ENCODE measurements around the gene SPATA20. TPM values are rescaled to one million over a fixed set of nuclear protein-coding genes. Genes with fewer than 3 reads are reported as not detected.

Gene SPATA20
- polyA plus RNA-seq, 3 donors = 47.6 to 52.7 (median 48.4) TPM

DNA sequence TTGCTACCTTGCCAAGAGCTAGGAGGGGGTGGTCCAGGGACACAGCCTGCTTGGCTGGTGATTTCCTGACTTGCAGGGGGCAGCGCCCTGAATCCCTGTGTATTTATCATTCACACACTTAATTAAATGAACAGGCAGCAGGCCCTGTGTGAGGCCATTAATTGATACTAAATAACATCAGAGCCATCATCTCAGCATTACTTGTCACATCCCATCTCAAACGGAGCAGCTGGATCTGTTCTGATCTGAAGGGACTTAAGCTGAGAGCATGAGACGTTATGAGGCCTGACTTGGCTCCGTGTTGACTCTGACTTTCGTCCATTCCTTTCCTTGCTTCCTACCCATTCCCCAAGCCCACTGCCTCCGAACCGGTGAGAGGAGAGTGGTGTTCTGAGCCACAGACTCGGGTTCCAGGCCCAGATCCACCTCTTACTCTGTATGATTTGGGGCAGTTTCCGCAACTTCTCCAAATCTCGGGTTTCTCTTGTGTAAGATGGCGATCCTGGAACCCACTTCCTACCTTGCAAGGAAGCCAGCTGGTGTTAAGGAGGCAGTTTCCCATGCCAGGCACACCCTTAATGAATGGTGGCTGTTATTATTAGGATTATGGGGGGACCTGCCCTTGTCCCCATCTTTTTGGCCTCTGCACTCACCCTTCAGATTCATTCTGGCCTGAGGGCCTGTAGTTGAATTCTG is 47.3 kb downstream of the SPATA20 start:
- DNase-seq (ENCODE audit: low read depth in 3 of 3, low spot score in 2 of 3) = no peak

DNA sequence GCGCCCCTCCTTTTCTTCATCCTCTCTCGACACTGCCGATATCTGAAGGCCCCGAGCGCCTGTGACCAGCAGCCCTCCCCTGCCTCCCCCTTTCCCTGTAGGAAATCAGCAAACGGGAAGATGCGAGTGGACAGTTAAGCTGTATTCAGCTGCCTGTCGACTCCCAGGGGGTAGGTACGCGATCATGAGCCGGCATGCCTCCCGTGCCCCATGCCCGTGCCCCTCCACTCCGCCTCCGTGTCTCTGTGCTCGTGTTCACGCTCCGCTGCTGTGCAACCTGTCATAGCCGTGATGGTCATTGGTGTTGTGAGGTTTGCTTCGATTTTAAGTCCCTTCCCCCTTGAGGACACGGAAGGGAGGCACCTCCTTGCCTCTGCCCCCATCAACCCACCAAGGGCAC is 47.9 kb downstream of the SPATA20 start:
- no peak for DNase-seq (ENCODE audit: low read depth in 3 of 3, low spot score in 2 of 3)

DNA sequence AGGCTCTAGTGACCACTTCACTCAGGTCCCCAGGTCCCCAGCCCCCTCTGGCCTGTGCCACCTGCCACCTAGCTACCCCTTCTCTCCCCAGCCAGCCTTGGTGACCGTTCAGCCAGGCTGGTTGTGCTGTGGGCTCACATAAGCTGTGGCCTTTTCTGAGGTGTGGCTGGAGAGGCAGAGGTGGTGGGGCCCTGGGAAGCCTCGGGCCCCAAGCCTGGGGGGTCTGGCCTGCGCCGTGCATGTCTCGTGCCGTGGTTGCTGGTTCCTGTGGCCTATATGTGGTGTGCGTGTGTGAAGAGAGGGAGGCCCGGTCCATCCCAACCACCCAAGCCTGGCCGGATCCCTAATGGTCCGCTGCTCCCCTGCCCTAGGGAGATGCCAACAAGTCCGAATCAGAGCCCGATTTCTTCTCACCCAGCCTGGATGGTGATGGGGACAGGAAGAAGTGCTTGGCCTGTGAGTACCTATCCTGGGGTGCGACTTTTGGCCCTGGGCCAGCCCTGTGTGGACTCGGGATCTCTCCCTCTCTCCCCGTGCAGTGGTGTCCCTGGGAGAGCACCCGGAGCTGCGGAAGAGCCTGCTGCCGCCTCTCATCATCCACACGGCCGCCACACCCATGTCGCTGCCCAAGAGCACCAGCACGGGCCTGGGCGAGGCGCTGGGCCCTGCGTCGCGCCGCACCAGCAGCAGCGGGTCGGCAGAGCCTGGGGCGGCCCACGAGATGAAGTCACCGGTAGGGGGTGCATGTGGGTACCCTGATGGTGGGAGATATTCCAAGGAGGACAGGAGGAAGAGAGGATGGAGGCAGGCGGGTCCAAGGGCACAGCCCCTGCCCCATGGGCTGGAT is 49.4 kb downstream of the SPATA20 start:
- no peak for DNase-seq (ENCODE audit: low read depth in 3 of 3, low spot score in 2 of 3)

DNA sequence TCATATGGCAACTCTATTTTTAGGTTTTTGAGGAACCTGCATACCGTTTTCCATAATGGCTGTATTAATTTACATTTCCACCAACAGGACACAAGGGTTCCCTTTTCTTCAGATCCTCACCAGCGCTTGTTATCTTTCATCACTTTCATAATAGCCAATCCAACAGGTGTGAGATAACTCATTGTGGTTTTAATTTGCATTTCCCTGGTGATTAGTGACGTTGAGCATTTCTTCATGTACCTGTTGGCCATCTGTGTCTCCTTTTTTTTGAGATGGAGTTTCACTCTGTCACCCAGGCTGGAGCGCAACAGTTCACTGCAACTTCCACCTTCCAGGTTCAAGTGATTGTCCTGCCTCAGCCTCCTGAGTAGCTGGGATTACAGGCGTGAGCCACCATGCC is 51.5 kb downstream of the SPATA20 start:
- no peak for DNase-seq (ENCODE audit: low read depth in 3 of 3, low spot score in 2 of 3)

DNA sequence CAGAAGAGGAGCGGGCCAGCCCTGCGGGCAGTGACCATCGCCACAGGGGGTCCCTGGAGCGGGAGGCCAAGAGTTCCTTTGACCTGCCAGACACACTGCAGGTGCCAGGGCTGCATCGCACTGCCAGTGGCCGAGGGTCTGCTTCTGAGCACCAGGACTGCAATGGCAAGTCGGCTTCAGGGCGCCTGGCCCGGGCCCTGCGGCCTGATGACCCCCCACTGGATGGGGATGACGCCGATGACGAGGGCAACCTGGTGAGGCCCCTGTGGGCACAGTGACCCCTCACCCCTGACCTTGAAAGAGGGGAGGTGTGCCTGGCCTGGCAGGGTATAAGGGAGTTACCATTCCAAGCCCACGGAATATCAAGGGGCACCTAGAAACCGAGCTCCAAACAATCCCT is 52.6 kb downstream of the SPATA20 start:
- DNase-seq (ENCODE audit: low read depth in 3 of 3, low spot score in 2 of 3) = no peak

DNA sequence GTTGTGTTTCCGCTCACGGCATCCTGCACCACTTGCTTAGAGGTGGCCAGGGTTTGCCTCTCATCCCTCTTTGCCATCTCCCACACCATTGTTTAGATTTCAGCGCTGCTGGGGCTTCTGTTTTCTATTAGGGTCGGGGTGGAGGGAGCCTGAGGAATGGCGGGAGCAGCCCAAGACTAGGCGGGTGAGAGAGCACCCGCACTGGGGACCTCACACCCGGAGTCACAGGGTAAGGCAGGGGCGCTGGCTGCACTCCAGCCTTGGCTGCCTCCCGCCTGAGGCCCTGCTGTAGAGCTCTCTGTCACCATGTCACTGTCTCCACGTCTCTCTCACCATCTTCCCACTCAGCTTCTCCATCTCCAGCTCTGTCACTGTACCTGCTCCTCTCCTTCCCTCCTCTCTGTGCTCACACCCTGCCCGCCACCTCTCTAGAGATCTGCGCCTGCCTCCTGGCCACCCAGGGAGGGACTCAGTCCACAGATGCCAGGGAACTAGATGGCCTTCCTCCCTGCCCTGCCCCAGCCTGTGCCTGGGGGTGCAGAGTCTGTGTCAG is 54.9 kb downstream of the SPATA20 start:
- no peak for DNase-seq (ENCODE audit: low read depth in 3 of 3, low spot score in 2 of 3)

DNA sequence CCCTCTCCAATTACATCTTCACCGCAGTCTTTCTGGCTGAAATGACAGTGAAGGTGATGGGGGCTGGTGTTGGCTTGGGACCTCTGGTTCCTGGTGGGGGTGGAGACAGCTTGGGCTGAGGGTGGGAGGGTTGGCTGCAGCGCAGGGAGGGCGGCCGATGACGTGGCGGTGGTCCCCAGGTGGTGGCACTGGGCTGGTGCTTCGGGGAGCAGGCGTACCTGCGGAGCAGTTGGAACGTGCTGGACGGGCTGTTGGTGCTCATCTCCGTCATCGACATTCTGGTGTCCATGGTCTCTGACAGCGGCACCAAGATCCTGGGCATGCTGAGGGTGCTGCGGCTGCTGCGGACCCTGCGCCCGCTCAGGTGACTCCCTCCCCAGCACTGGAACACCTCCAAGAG is 55.9 kb downstream of the SPATA20 start:
- DNase-seq (ENCODE audit: low read depth in 3 of 3, low spot score in 2 of 3) = no peak

DNA sequence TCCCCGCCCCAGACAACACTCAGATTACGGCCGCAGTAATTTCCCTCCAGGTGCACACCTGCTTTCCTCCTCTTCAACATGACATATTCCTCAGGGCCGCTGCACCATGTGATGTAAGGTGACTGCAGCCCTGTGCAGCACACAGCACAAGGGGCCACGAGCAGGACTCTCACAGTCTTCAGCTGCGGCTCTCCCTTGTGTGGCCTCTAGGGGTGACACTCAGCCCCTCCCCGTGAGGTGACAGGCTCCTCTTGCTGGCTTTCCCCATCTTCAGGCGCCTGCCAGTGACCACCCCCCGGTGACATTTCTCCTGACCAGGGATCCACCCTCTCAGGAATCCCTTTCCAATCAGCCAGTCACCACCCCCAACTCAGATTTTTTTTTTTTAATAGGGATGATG is 56.4 kb downstream of the SPATA20 start:
- no peak for DNase-seq (ENCODE audit: low read depth in 3 of 3, low spot score in 2 of 3)

DNA sequence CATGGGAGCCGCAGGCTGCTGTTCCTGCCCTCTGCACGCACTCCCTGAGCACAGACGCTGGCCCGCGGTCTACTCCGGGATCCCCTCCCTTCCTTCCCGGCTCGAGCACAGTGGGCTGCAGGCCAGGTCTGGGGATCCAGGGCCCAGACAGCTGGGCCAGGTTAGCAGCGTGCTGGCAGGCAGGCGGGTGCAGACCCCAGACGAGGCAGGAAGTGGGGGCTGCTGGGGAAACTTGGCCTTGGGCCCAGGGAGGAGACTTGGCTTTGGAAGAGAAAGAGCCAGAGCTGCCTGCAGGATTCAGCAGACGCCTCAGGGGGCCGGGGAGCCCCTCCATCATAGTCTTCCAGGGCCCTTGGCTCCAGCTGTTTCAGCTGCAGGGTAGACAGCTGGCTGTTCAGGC is 57.5 kb downstream of the SPATA20 start:
- peak in 2 of 3 donors; percentile 67 to 74 for DNase-seq (ENCODE audit: low read depth in 3 of 3, low spot score in 2 of 3)

DNA sequence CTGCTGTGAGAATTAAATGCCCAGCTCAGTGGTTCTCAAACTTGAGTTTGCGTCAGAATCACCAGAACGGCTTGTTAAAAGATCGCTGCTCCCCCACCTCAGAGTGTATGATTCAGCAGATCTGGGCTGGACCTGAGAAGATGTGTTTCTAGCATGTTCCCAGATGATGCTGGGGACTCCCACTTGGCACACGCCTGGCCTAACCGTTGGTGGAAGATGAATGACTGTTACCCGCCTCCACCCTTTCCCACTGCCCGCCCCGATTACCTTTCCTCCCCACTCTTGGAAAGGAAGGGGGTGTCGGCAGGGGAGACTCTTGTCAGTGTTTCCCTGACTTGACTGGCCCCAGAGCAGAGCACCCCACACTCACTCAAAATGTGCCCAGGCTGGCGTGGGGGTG is 58.5 kb downstream of the SPATA20 start:
- DNase-seq (ENCODE audit: low read depth in 3 of 3, low spot score in 2 of 3) = no peak

Other genes with a start within 250 kb of the SPATA20 start
- 10 to 100 TPM; 15.5 to 16.7 (median 15.8) TPM for gene XYLT2, start 201.0 kb upstream of the SPATA20 start, polyA plus RNA-seq (ENCODE audit: insufficient read length in 3 of 3)
- 10 to 100 TPM; 70.7 to 81.5 (median 80.0) TPM for gene MRPL27, start 174.0 kb upstream of the SPATA20 start, polyA plus RNA-seq (ENCODE audit: insufficient read length in 3 of 3)
- 1 to 10 TPM; 7.1 to 9.4 (median 8.5) TPM for gene EME1, start 173.9 kb upstream of the SPATA20 start, polyA plus RNA-seq (ENCODE audit: insufficient read length in 3 of 3)
- gene LRRC59, start 149.7 kb upstream of the SPATA20 start, polyA plus RNA-seq (ENCODE audit: insufficient read length in 3 of 3) = 10 to 100 TPM; 60.9 to 64.9 (median 64.6) TPM
- gene ACSF2, start 121.0 kb upstream of the SPATA20 start, polyA plus RNA-seq (ENCODE audit: insufficient read length in 3 of 3) = 100 to 1,000 TPM in 1 of 3 donors, 10 to 100 TPM in 2; 81.2 to 115 (median 98.7) TPM
- gene CHAD, start 78.3 kb upstream of the SPATA20 start, polyA plus RNA-seq (ENCODE audit: insufficient read length in 3 of 3) = 1 to 10 TPM in 2 of 3 donors, under 1 TPM in 1; 0.86 to 2.3 (median 1.0) TPM
- gene RSAD1, start 68.3 kb upstream of the SPATA20 start, polyA plus RNA-seq (ENCODE audit: insufficient read length in 3 of 3) = 10 to 100 TPM; 45.8 to 48.5 (median 48.4) TPM
- 1 to 10 TPM; 1.4 to 2.4 (median 1.6) TPM for gene MYCBPAP, start 38.7 kb upstream of the SPATA20 start, polyA plus RNA-seq (ENCODE audit: insufficient read length in 3 of 3)
- gene EPN3, start 14.4 kb upstream of the SPATA20 start, polyA plus RNA-seq (ENCODE audit: insufficient read length in 3 of 3) = 1 to 10 TPM; 6.5 to 9.8 (median 8.8) TPM
- 1 to 10 TPM; 6.1 to 6.7 (median 6.6) TPM for gene CACNA1G, start 13.5 kb downstream of the SPATA20 start, polyA plus RNA-seq (ENCODE audit: insufficient read length in 3 of 3)
- 1 to 10 TPM; 6.2 to 9.6 (median 7.0) TPM for gene ABCC3, start 87.7 kb downstream of the SPATA20 start, polyA plus RNA-seq (ENCODE audit: insufficient read length in 3 of 3)
- gene ANKRD40, start 160.7 kb downstream of the SPATA20 start, polyA plus RNA-seq (ENCODE audit: insufficient read length in 3 of 3) = 10 to 100 TPM; 44.8 to 47.2 (median 45.5) TPM
- 100 to 1,000 TPM; 565 to 742 (median 678) TPM for gene LUC7L3, start 172.4 kb downstream of the SPATA20 start, polyA plus RNA-seq (ENCODE audit: insufficient read length in 3 of 3)
- gene ANKRD40CL, start 220.3 kb downstream of the SPATA20 start, polyA plus RNA-seq (ENCODE audit: insufficient read length in 3 of 3) = under 1 TPM in 2 of 3 donors, not detected in 1; 0.21 to 0.25 TPM